PC-9 (cell line): Measurements from ENCODE around the gene ZNF222. TPM values are rescaled to one million over a fixed set of nuclear protein-coding genes. Genes with fewer than 3 reads are reported as not detected.

Experiments used
- BruUV-seq: library from RNA; stranded (reverse); fragments of 400-500 nt; replicated peaks from 2 replicates; lab custom pipeline; 2021; lab: Mats Ljungman, UMichigan
- CTCF ChIA-PET: fragments of 300-600 bp; sonication (Branson Sonifier 250); formaldehyde crosslinking; loops from one replicate; lab custom pipeline; 2022; ENCODE audit warnings: antibody characterized with exemption; lab: Charles Lee
- POLR2A ChIA-PET: fragments of 300-600 bp; sonication (Branson Sonifier 250); formaldehyde crosslinking; loops from one replicate; lab custom pipeline; 2022; ENCODE audit warnings: antibody characterized with exemption; ENCODE audit not compliant: unreplicated experiment; lab: Charles Lee
- DNase-seq, 2 experiments: peaks; one replicate each; pipeline versions ENCODE4 v3.0.0 to v3.0.0-alpha.2; 2015 to 2022; ENCODE audit warnings: mixed read lengths in 1 of 2
- H2AFZ ChIP-seq: fragments of 200-600 bp; sonication (generic); 2 replicates; pipeline ENCODE4 v1.8.1; 2017; ENCODE audit warnings: antibody characterized with exemption
- H3F3A ChIP-seq: fragments of 200-600 bp; sonication (generic); 2 replicates; pipeline ENCODE4 v1.8.1; 2017; ENCODE audit warnings: antibody characterized with exemption, mild to moderate bottlenecking, low read depth; ENCODE audit not compliant: insufficient read depth
- H3K27ac ChIP-seq: fragments of 200-600 bp; sonication (generic); 2 replicates; pipeline ENCODE4 v1.6.1; 2016; ENCODE audit warnings: mixed run types
- H3K27me3 ChIP-seq: fragments of 200-600 bp; sonication (generic); 2 replicates; pipeline ENCODE4 v1.6.1; 2016; ENCODE audit warnings: low read depth, mixed run types; ENCODE audit not compliant: insufficient read depth
- H3K36me3 ChIP-seq: fragments of 200-600 bp; sonication (generic); 2 replicates; pipeline ENCODE4 v1.6.1; 2016; ENCODE audit warnings: low read depth, mixed run types
- H3K4me1 ChIP-seq: fragments of 200-600 bp; sonication (generic); replicated peaks from 2 replicates; pipeline ENCODE4 v1.6.1; 2016; ENCODE audit warnings: mixed run types; ENCODE audit not compliant: insufficient read depth
- H3K4me2 ChIP-seq: fragments of 200-600 bp; sonication (generic); 2 replicates; pipeline ENCODE4 v1.6.1; 2017; ENCODE audit warnings: mixed run types
- H3K4me3 ChIP-seq: fragments of 200-600 bp; sonication (generic); 2 replicates; pipeline ENCODE4 v1.6.1; 2016; ENCODE audit warnings: mixed run types
- H3K79me2 ChIP-seq: fragments of 200-600 bp; sonication (generic); 2 replicates; pipeline ENCODE4 v1.6.1; 2017; ENCODE audit warnings: low read depth, mixed run types
- H3K9me2 ChIP-seq: fragments of 200-600 bp; sonication (generic); 2 replicates; pipeline ENCODE4 v1.8.1; 2017; ENCODE audit warnings: mild to moderate bottlenecking; ENCODE audit not compliant: insufficient read depth
- H3K9me3 ChIP-seq: fragments of 200-600 bp; sonication (generic); 2 replicates; pipeline ENCODE4 v1.8.1; 2016; ENCODE audit warnings: low read depth; ENCODE audit not compliant: insufficient read depth
- H4K20me1 ChIP-seq: fragments of 200-600 bp; sonication (generic); 2 replicates; pipeline ENCODE4 v1.8.1; 2017; ENCODE audit not compliant: insufficient read depth
- CTCF ChIP-seq: fragments of 200-600 bp; sonication (generic); conservative IDR thresholded peaks from 2 replicates; pipeline ENCODE4 v1.6.1; 2017; ENCODE audit warnings: mixed run types, antibody characterized with exemption, mild to moderate bottlenecking, moderate library complexity
- EZH2 ChIP-seq: fragments of 200-600 bp; sonication (generic); IDR thresholded peaks from 2 replicates; pipeline ENCODE4 v1.8.0; 2017; ENCODE audit warnings: antibody characterized with exemption, low read depth
- intact Hi-C: fragments of 100-400 bp; cut with micrococcal nuclease; formaldehyde crosslinking; loops from one replicate; pipeline ENCODE4 v1.10.0; 2022; ENCODE audit not compliant: unreplicated experiment
- total RNA-seq: library from RNA; stranded (reverse); gene quantifications from 2 replicates; pipeline ENCODE4 v1.2.3, GENCODE V29; 2021

ZNF222 gene
- total RNA-seq, 1 experiment from 2014 or later: 2.1 TPM

- H3F3A ChIP-seq: no peaks in the 10 kb centered on the region
- ChIA-PET POLR2A (no interaction called here), CTCF (no interaction called here)
- no peak for DNase-seq
- no peaks in the 10 kb centered on the region for H4K20me1 ChIP-seq
- BruUV-seq: no TSS peak
- H3K4me3 ChIP-seq: no peak overlapping the region
- H3K9me2 ChIP-seq: no peaks in the 10 kb centered on the region
- H3K9me3 ChIP-seq: peaks cover 59% of the 10 kb centered on the region
- no peak overlapping the region for H3K27ac ChIP-seq
- no peak for TF ChIP-seq EZH2
- no peak for TF ChIP-seq CTCF
- peaks cover 36% of the 10 kb centered on the region for H3K36me3 ChIP-seq
- H3K4me1 ChIP-seq: no peaks in the 10 kb centered on the region
- no peaks in the 10 kb centered on the region for H3K27me3 ChIP-seq
- no peak overlapping the region for H3K4me2 ChIP-seq
- H2AFZ ChIP-seq: no peak overlapping the region
- H3K79me2 ChIP-seq: no peaks in the 10 kb centered on the region
- intact Hi-C loops: no loop called here
Observed at GRCh38 chr19:44066305-44066704, 41.1 kb downstream of the ZNF222 start.

GRCh38 chr19:44069415-44069814, 44.2 kb downstream of the ZNF222 start:
- H3K79me2 ChIP-seq: peaks cover 7% of the 10 kb centered on the region; the same call in 1 of the 2 replicates
- H2AFZ ChIP-seq: no peak overlapping the region
- no TSS peak for BruUV-seq
- H4K20me1 ChIP-seq: no peaks in the 10 kb centered on the region
- no peak overlapping the region for H3K4me3 ChIP-seq
- H3K9me3 ChIP-seq: peaks cover 59% of the 10 kb centered on the region
- peaks cover 28% of the 10 kb centered on the region for H3K36me3 ChIP-seq
- H3K4me2 ChIP-seq: no peak overlapping the region
- H3K9me2 ChIP-seq: no peaks in the 10 kb centered on the region
- intact Hi-C loops: no loop called here
- POLR2A ChIA-PET: no interaction called here
- H3K27ac ChIP-seq: no peak overlapping the region
- no peaks in the 10 kb centered on the region for H3F3A ChIP-seq
- CTCF ChIA-PET: no interaction called here
- peaks cover 7% of the 10 kb centered on the region; the same call in 1 of the 2 replicates for H3K4me1 ChIP-seq
- DNase-seq: no peak
- no peaks in the 10 kb centered on the region for H3K27me3 ChIP-seq
- TF ChIP-seq EZH2: no peak
- TF ChIP-seq CTCF: no peak

- Histone ChIP-seq H3K4me3 (peak within 1 kb of the TSS; percentile 70), H3K79me2 (peaks cover 7% of the 10 kb centered on the region; the same call in 1 of the 2 replicates), H2AFZ (peak within 1 kb of the TSS; percentile 97), H3K4me1 (peaks cover 7% of the 10 kb centered on the region; the same call in 1 of the 2 replicates), H3K9me2 (no peaks in the 10 kb centered on the region), H3K4me2 (peak within 1 kb of the TSS; percentile 77), H3K9me3 (peaks cover 37% of the 10 kb centered on the region), H3K36me3 (peaks cover 10% of the 10 kb centered on the region), H3F3A (no peaks in the 10 kb centered on the region), H3K27me3 (no peaks in the 10 kb centered on the region), H3K27ac (peak within 1 kb of the TSS; percentile 17; the same call in 1 of the 2 replicates), H4K20me1 (no peaks in the 10 kb centered on the region)
- ChIA-PET CTCF (no interaction called here), POLR2A (no interaction called here)
- peak; percentile 84 to 88 for DNase-seq
- TF ChIP-seq EZH2 (no peak), CTCF (no peak)
- intact Hi-C loops: loop anchor here (2.0 kb wide), 1 partner anchor 19 kb away; the partner anchor contains the start of gene ZNF223
- BruUV-seq: TSS peak; percentile 62
Observed at GRCh38 chr19:44071824-44072542, 46.8 kb downstream of the ZNF222 start, which contains the start of gene ZNF284. ZNF284 (plus strand) TSS chr19:44072159; CDS start chr19:44076390, 4,231 bp downstream.
